ENCODE results near the gene EPS8L3. TPM values are rescaled to one million over a fixed set of nuclear protein-coding genes. Genes with fewer than 3 reads are reported as not detected.
"Not testable (repeated sequence)": the region's sequence is repeated elsewhere in the genome, so short reads cannot be mapped to it uniquely, and the experiment has no call there.

EPS8L3 gene
- total RNA-seq, 1 experiment from 2014 or later: not detected

GRCh38 chr1:109799445-109799844 lies 35.7 kb upstream of the EPS8L3 start:
- Histone ChIP-seq H3K4me1 (ENCODE audit: control insufficient read depth, insufficient read depth, low read length) (peaks cover 45% of the 10 kb centered on the region), H3K27ac (ENCODE audit: low read length) (peak overlapping the region; percentile 32; the same call in 1 of the 2 replicates), H3K36me3 (ENCODE audit: control insufficient read depth, insufficient read depth, low read length) (no peaks in the 10 kb centered on the region), H3K9me3 (ENCODE audit: control insufficient read depth, insufficient read depth, low read depth, low read length) (no peaks in the 10 kb centered on the region), H3K4me3 (ENCODE audit: low read depth in 2 of 2, low read length in 2 of 2) (no peak overlapping the region), H3K27me3 (ENCODE audit: control insufficient read depth, insufficient read depth, low read length) (no peaks in the 10 kb centered on the region)
- intact Hi-C loops (cut with micrococcal nuclease; ENCODE audit: unreplicated experiment) (no loop called here), in situ Hi-C loops (cut with HindIII; ENCODE audit: low pct_unique_long_range_greater_than_20kb, low sequenced_read_pairs) (no loop called here)
- TF ChIP-seq REST (IDR thresholded peaks at IDR 0.05; ENCODE audit: insufficient read depth in 1 of 2, low read depth in 2 of 2, low read length in 1 of 2) (no peak), CTCF (IDR thresholded peaks at IDR 0.05) (no peak), SIN3A (IDR thresholded peaks at IDR 0.05; ENCODE audit: borderline replicate concordance, insufficient read depth, low read depth, low read length) (no peak), POLR2AphosphoS5 (IDR thresholded peaks at IDR 0.05; ENCODE audit: low read depth, low read length) (no peak), TCF7L2 (IDR thresholded peaks at IDR 0.05; ENCODE audit: low read depth, low read length) (no peak)
- DNase-seq (ENCODE audit: low read depth, low spot score) (no peak), ATAC-seq (no peak)
- BruUV-seq (replicated peaks): no TSS peak
- POLR2A ChIA-PET: no interaction called here
- CTCF ChIA-PET: no interaction called here

DNA sequence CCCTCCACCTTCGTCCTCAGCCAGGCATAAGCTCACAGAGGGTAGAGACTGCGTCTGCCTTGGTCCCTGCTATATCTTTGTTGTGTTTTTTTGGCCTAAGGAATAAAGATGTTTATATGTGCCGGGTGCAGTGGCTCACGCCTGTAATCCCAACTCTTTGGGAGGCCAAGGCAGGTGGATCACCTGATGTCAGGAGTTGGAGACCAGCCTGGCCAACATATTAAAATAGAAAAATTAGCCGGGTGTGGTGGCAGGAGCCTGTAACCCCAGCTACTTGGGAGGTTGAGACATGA lies 33.5 kb upstream of the EPS8L3 start:
- ATAC-seq; DNase-seq (ENCODE audit: low read depth, low spot score); in situ Hi-C loops (cut with HindIII; ENCODE audit: low pct_unique_long_range_greater_than_20kb, low sequenced_read_pairs); H3K36me3 ChIP-seq (ENCODE audit: control insufficient read depth, insufficient read depth, low read length); H3K27me3 ChIP-seq (ENCODE audit: control insufficient read depth, insufficient read depth, low read length); POLR2A ChIA-PET; H3K9me3 ChIP-seq (ENCODE audit: control insufficient read depth, insufficient read depth, low read depth, low read length); intact Hi-C loops (cut with micrococcal nuclease; ENCODE audit: unreplicated experiment); BruUV-seq (replicated peaks); CTCF ChIA-PET; H3K4me3 ChIP-seq (ENCODE audit: low read depth in 2 of 2, low read length in 2 of 2): not testable (repeated sequence)
- Histone ChIP-seq H3K27ac (ENCODE audit: low read length) (peak overlapping the region; percentile 93), H3K4me1 (ENCODE audit: control insufficient read depth, insufficient read depth, low read length) (peaks cover 52% of the 10 kb centered on the region)

DNA sequence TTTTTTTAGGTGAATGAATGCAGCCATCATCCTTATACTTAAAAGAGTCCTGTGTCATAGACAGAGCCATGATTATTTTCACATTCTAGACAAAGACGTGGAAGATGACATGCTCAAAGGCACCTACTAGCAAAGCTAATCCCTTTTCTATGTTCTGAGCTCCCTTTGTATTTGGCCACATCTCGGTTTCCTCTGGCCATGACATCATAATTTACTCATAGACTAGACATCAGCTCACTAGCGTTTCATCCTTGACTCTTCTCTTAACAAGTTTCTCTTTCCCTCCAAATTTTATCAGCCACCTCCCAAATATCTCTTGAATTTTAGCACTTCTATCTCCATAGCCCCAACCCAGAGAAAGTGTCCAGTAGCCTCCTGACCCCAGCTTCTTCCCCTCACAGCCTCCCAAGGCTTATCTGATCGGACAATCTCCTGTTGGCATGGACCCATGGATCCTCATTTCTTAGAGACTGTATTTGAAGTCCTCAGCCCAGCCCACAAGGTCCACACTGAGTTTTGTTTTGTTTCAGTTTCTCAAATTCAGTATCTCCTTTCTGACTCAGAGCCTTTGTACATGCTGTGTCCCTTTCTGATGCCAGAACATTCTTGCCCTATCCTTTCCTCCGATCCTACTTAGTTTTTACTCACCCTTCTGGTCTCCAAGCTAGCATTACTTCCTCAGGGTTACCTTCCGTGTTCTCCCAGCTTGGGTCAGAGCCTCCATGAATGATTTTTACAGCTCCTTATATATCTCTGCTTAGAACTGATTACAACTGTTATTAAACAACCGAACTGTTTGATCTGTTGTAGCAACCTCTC lies 33.0 kb upstream of the EPS8L3 start:
- ATAC-seq (no peak), DNase-seq (ENCODE audit: low read depth, low spot score) (no peak)
- H3K27me3 ChIP-seq (ENCODE audit: control insufficient read depth, insufficient read depth, low read length): no peaks in the 10 kb centered on the region
- peaks cover 50% of the 10 kb centered on the region for H3K4me1 ChIP-seq (ENCODE audit: control insufficient read depth, insufficient read depth, low read length)
- CTCF ChIA-PET: no interaction called here
- no peak for TF ChIP-seq TCF7L2 (IDR thresholded peaks at IDR 0.05; ENCODE audit: low read depth, low read length)
- no peak for TF ChIP-seq CTCF (IDR thresholded peaks at IDR 0.05)
- TF ChIP-seq REST (IDR thresholded peaks at IDR 0.05; ENCODE audit: insufficient read depth in 1 of 2, low read depth in 2 of 2, low read length in 1 of 2): no peak
- TF ChIP-seq POLR2AphosphoS5 (IDR thresholded peaks at IDR 0.05; ENCODE audit: low read depth, low read length): no peak
- TF ChIP-seq SIN3A (IDR thresholded peaks at IDR 0.05; ENCODE audit: borderline replicate concordance, insufficient read depth, low read depth, low read length): no peak
- no peak overlapping the region for H3K4me3 ChIP-seq (ENCODE audit: low read depth in 2 of 2, low read length in 2 of 2)
- intact Hi-C loops (cut with micrococcal nuclease; ENCODE audit: unreplicated experiment): no loop called here
- POLR2A ChIA-PET: no interaction called here
- no TSS peak for BruUV-seq (replicated peaks)
- H3K27ac ChIP-seq (ENCODE audit: low read length): peak overlapping the region; percentile 93
- in situ Hi-C loops (cut with HindIII; ENCODE audit: low pct_unique_long_range_greater_than_20kb, low sequenced_read_pairs): no loop called here
- no peaks in the 10 kb centered on the region for H3K9me3 ChIP-seq (ENCODE audit: control insufficient read depth, insufficient read depth, low read depth, low read length)
- no peaks in the 10 kb centered on the region for H3K36me3 ChIP-seq (ENCODE audit: control insufficient read depth, insufficient read depth, low read length)
